ENCODE measurements around the gene SGMS1.
"Not testable (repeated sequence)": the region's sequence is repeated elsewhere in the genome, so short reads cannot be mapped to it uniquely, and the experiment has no call there.

The SGMS1 gene

DNA sequence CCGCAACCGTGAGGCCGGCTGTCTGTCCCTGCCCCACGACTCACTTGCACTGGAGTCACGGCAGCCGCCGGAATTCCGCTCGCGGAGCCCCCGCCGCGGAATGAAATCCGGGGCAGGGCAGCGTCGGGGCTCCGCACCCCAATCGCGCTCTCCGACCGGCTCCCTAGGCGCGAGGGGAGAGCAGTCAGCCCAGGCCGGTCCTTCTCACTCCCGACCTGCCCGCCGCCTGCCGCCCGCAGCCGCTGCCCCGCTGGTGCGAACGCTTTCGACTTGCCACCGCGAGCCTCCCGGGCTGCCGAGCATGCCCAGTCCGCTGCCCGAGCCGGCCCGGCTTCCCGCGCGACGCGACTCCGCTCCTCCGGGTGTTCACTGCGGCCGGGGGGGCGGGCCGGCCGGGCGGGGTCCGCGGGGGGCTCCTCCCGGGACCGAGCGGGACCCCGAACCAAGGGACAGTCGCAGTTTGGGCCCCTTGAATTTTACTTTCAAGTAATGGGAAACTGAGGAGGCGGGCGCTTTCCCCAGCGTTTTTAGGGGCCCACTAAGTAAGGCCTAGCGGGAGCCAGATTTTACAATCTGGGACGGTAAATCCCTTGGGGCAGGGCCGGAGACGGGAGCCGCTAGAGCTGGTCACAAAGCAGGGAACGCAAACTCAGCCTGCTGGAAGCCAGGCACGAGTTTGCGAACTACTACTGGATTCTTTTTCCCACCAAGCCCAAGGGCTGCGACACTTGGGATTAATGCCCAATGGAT lies at the start of gene SGMS1:
Gene SGMS1, minus strand, starts transcription at position 294 of the 750 bp plus-strand sequence. CDS start 279,842 bp downstream, outside the sequence.
- peak; percentile 82 for DNase-seq

DNA sequence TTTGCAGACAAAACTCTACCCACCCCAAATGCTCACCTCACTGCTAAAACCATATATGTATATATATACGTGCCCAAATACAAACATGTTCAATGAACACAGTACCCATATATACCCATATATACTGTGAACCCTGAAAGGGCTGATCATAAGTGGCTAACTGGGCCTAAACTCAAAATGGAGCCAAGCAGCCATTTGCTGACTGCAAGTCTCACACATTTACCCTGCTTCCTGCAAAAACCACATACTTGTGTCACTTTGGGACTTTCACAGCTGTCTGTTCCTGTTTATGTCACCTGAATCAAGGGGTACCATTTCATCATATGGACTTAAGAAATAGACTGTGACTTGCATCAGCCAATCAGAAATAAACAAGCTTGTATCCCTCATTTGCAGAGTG lies 48.4 kb upstream of the SGMS1 start:
- DNase-seq: not testable (repeated sequence)

DNA sequence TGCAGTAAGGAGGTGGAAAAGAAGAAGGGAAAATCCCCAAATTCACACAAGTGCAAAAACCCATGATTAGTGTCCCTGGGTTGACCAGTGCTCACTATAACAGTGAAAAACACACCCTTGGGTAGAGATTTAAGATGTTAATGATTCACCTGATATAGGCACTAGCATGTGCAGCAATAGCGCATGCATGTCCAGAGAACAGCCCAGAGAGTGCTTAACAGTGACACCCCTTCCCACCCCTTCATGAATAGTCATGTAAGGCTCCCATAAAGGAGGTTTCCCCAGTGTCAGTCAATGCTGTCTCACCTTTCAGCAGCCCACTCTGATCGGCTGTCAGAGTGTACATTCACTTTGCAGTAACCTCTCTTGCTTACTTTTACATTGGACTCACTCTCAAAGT lies 47.9 kb upstream of the SGMS1 start:
- not testable (repeated sequence) for DNase-seq

GRCh38 chr10:50669957-50670356 lies 46.2 kb upstream of the SGMS1 start:
- not testable (repeated sequence) for DNase-seq

- not testable (repeated sequence) for DNase-seq
These were observed 43.6 kb upstream of the SGMS1 start for GRCh38 chr10:50667353-50667752.

DNA sequence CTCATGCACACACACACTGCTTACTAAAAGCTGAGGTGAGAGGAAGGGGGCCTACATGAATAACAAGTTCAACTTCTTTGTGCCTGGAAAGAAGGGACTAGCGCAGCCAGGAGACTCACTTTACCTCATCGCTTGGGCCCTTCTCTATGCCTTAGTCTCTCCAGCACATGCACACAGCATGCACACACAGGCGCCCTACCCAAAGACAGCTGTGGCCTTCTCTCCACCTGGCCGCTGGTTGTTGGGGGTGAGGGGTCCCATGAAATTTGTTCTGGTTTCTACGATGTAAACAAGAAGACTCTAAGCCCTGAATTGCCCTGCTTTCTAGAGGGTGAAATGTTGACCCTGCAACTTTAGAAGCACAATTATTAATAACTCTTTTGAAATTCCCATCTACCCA lies 38.7 kb upstream of the SGMS1 start:
- DNase-seq: not testable (repeated sequence)

- not testable (repeated sequence) for DNase-seq
These were observed 37.8 kb upstream of the SGMS1 start for GRCh38 chr10:50661563-50661962.

DNA sequence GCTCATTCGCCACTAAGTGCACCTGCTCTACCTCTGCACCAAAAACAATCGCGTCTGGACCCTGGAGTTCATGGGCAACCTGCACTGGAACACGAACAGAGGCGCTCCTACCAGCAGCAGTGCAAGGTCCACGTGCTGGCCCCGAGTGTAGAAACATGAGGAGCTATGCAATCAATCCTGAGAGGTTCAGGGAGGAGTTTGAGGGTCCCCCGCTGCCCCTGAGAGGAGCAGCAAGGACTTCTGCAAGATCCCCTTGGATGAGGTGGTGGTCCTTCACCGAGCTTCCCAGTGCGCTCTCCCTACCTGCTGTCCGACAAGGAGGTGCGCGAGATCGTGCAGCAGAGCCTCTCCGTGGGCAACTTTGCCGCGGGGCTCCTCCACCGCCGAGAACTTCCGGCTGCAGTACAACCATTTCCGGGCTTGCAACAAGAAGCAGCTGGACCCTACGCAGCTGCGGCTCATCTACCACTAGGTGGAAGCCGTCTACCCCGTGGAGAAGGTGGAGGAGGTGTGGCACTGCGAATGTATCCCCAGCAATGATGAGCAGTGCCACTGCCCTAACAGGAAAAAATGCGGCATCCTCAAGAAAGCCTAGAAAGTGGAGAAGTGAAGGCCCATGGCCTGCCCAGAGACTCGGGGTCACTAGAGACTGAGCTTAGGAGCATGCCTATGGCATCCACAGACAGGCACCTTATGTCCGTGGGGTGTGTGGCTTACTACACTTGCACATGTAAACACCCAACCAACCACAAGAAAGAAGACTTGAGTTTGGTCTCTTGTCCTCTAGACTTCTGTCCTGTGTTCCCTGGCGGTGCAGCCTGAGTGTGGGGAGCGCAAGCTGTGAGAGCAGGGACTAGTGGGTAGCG lies 36.3 kb upstream of the SGMS1 start:
- peak; percentile 36 for DNase-seq

GRCh38 chr10:50659016-50659864 lies 35.5 kb upstream of the SGMS1 start:
- DNase-seq: not testable (repeated sequence)

DNA sequence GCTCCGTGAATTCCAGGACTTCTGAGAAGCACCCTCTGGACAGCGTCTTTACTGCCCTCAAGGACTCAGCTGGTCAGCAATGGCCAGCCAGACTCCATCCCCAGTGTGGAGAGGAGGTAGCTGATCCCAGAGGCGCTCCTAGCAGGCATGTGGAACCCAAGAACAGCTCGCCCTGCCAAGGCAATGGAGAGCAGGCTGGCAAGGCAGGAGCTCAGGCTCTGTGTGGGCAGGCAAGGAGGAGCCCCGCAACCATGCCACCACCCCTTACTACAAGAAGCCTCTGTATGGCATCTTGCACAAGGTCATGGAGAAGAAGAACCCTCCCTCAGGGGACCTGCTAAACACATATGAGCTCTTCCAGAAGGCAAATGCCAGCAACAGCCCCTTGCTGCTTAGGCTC lies 34.4 kb upstream of the SGMS1 start:
- no peak for DNase-seq

- no peak for DNase-seq
These were observed 30.0 kb upstream of the SGMS1 start for GRCh38 chr10:50653758-50654157.

DNA sequence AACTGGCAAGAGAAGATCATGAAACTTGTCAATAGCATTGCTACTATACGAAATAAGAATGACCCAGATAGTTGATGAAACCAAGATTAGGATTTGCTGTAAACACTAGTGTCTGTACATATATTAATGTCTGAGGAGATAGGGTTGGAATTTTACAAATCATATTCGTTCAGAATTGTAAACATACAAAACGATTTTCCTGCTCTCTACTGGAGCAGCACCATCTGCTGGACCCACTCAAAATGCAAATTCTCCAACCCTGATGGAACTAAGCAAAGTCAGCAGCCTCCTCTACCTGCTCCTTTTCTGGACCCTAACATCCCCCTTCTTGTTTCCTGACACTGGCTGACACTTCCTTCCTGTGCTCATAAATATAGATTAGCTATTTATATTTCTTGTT lies 29.4 kb upstream of the SGMS1 start:
- no peak for DNase-seq

GRCh38 chr10:50651808-50652207 lies 28.1 kb upstream of the SGMS1 start:
- DNase-seq: no peak

GRCh38 chr10:50650481-50650880 lies 26.7 kb upstream of the SGMS1 start:
- no peak for DNase-seq

- no peak for DNase-seq
These were observed 25.1 kb upstream of the SGMS1 start for GRCh38 chr10:50648935-50649227.

- DNase-seq: no peak
These were observed 24.6 kb upstream of the SGMS1 start for GRCh38 chr10:50648089-50648934.

DNA sequence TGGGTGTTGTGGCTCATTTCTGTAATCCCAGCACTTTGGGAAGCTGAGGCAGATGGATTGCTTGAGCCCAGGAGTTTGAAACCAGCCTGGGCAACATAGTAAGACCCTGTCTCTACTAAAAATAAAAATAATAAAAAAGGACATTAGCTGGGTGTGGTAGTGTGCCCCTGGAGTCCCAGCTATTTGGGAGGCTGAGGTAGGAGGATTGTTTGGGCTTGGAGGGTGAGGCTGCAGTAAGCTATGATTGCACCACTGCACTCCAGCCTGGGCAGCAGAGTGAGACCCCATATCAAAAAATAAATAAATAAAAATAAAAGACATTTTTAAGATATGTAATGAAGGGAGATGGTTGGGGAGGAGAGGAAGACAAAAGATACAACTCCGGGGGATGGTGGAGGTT lies 23.6 kb upstream of the SGMS1 start:
- DNase-seq: not testable (repeated sequence)

- DNase-seq: no peak
These were observed 21.5 kb upstream of the SGMS1 start for GRCh38 chr10:50645236-50645635.

- DNase-seq: no peak
These were observed 17.9 kb upstream of the SGMS1 start for GRCh38 chr10:50641626-50642025.

GRCh38 chr10:50640238-50640637 lies 16.5 kb upstream of the SGMS1 start:
- DNase-seq: no peak

DNA sequence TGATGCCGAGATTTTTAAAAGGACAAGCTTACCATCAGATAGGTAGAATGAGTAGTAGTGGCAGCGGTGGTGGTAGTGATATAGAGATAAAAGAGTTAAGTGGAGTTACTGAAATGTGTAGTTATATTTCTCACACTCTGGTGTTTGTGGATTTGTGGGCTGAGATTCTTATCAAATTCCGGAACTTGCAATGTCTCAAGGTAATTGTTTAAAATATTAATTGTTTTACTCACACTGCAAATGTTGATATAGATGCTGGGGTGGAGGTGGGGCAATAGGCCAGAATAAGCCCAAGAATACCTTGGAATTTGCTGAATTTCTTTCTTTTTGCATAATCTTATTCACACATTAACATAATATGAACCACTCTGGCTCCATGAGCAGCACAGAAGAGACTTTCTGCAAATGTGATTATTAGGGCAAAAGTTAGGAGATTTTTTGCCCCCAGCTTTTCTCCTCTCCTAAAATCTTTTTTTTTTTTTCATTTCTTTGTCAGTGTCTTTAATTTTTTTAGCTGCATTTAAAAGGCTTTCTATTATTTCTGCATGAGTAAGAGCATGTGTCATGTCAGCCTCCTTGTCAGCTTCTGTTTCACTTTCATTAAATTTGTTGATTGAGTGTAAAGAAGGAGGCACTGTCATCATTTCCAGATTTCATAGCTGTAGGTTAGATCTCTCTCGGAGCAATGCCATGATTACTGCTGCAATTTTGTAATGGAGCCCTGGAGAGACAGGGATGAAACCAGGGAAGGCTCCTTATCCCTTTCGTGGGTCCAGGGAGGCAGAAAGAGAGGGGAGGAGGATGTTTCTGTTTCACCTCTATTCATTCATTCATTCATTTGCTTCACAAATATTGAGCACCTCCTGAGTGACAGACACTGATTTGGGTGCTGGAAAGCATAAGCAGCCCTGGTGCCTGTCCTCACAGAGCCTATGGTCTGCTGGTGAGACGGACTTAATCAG lies 13.1 kb upstream of the SGMS1 start:
- DNase-seq: no peak

All from stimulated activated CD4-positive, alpha-beta T cell treated with anti-CD3 and anti-CD28 coated beads, Interleukin-4, amount 100 ng/mL, for 1 hour (primary cell).